ENCODE data around the gene CEACAM3.

CEACAM3 gene

GRCh38 chr19:41801792-41802211 lies 5.4 kb downstream of the CEACAM3 start:
- peaks cover 79 to 100% of the 10 kb centered on the region in 2 experiments for H3K4me1 ChIP-seq (ENCODE audit: control insufficient read depth in 1 of 2, insufficient read depth in 1 of 2, low read depth in 1 of 2, low read length in 1 of 2)
- H3K27ac ChIP-seq: peak overlapping the region; percentile 100
- peaks cover 68% of the 10 kb centered on the region for H3K36me3 ChIP-seq
- TF ChIP-seq, protein P1, sequence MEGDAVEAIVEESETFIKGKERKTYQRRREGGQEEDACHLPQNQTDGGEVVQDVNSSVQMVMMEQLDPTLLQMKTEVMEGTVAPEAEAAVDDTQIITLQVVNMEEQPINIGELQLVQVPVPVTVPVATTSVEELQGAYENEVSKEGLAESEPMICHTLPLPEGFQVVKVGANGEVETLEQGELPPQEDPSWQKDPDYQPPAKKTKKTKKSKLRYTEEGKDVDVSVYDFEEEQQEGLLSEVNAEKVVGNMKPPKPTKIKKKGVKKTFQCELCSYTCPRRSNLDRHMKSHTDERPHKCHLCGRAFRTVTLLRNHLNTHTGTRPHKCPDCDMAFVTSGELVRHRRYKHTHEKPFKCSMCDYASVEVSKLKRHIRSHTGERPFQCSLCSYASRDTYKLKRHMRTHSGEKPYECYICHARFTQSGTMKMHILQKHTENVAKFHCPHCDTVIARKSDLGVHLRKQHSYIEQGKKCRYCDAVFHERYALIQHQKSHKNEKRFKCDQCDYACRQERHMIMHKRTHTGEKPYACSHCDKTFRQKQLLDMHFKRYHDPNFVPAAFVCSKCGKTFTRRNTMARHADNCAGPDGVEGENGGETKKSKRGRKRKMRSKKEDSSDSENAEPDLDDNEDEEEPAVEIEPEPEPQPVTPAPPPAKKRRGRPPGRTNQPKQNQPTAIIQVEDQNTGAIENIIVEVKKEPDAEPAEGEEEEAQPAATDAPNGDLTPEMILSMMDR (IDR thresholded peaks at IDR 0.05): peak; percentile 24
- H3K9me3 ChIP-seq: no peaks in the 10 kb centered on the region
- no peaks in the 10 kb centered on the region for H3K27me3 ChIP-seq
- peak overlapping the region; percentile 81 to 83 for H3K4me3 ChIP-seq (ENCODE audit: low read depth in 1 of 2, low read length in 1 of 2)

DNA sequence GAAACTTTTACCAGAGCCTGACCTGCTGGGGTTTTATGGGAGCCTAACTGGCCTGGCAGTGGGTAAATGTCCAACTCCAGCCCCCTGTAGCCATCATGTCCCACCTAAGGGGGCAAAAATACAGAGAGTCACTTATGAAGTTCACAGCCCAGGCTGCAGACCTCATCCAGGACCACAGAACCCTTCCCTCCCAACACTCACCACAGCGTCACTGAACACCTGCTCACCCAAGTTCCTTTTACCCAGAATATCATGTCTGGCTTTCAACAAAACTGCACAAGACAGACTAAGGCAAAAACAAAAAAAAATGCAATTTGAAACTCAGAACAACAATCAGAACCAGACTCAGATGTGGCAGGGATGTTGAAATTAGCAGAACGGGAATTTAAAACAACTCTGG lies 6.4 kb downstream of the CEACAM3 start:
- Histone ChIP-seq H3K36me3 (peaks cover 72% of the 10 kb centered on the region), H3K4me3 (ENCODE audit: low read depth in 1 of 2, low read length in 1 of 2) (peak overlapping the region; percentile 81 to 83), H3K9me3 (no peaks in the 10 kb centered on the region), H3K27me3 (no peaks in the 10 kb centered on the region), H3K4me1 (ENCODE audit: control insufficient read depth in 1 of 2, insufficient read depth in 1 of 2, low read depth in 1 of 2, low read length in 1 of 2) (peaks cover 85 to 100% of the 10 kb centered on the region in 2 experiments), H3K27ac (peak overlapping the region; percentile 100)
- TF ChIP-seq, protein P1 (IDR thresholded peaks at IDR 0.05): no peak

DNA sequence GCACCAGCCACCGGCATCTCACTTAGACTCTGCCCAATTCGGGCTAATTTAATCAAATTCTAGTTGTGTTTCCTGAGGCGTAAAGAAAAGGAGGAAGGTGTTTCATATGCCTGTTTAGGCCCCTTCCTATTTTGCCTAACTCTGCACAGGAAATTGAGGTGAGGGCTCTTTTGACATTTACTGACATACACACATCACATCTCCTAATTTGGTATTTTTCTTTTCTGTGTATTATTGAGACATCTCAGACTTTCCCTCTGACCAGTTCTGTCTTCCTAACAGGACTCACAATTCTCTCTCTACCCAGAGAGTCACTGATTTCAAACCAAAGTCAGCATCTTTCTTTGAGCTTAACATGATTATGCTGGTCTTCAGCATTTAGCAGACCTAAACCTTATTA lies 7.9 kb downstream of the CEACAM3 start:
- Histone ChIP-seq H3K36me3 (peaks cover 71% of the 10 kb centered on the region), H3K4me1 (ENCODE audit: control insufficient read depth in 1 of 2, insufficient read depth in 1 of 2, low read depth in 1 of 2, low read length in 1 of 2) (peaks cover 100% of the 10 kb centered on the region in 2 experiments), H3K9me3 (no peaks in the 10 kb centered on the region), H3K27me3 (no peaks in the 10 kb centered on the region), H3K27ac (peak overlapping the region; percentile 100), H3K4me3 (ENCODE audit: low read depth in 1 of 2, low read length in 1 of 2) (peak overlapping the region; percentile 81 to 83)
- TF ChIP-seq, protein P1 (IDR thresholded peaks at IDR 0.05): no peak

DNA sequence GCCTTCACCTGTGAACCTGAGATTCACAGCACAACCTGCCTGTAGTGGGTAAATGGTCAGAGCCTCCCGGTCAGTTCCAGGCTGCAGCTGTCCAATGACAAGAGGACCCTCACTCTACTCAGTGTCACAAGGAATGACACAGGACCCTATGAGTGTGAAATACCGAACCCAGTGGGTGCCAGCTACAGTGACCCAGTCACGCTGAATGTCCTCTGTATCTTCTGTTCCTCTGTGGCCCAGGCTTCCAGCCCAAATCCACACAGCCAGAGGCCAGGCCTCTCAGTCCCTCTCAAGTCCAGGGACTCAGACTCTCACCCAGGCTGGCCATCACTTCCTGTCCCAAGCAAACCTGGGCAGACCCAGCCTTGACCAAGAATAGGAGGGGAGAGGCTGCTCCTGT lies 10.8 kb downstream of the CEACAM3 start:
- TF ChIP-seq, protein P1 (IDR thresholded peaks at IDR 0.05): no peak
- no peaks in the 10 kb centered on the region for H3K9me3 ChIP-seq
- H3K4me1 ChIP-seq (ENCODE audit: control insufficient read depth in 1 of 2, insufficient read depth in 1 of 2, low read depth in 1 of 2, low read length in 1 of 2): peaks cover 100% of the 10 kb centered on the region in 2 experiments
- no peaks in the 10 kb centered on the region for H3K27me3 ChIP-seq
- peak overlapping the region; percentile 53 to 60 for H3K4me3 ChIP-seq (ENCODE audit: low read depth in 1 of 2, low read length in 1 of 2)
- H3K27ac ChIP-seq: peak overlapping the region; percentile 100
- H3K36me3 ChIP-seq: peaks cover 73% of the 10 kb centered on the region

- H3K36me3 ChIP-seq: peaks cover 76% of the 10 kb centered on the region
- peaks cover 98 to 99% of the 10 kb centered on the region in 2 experiments for H3K4me1 ChIP-seq (ENCODE audit: control insufficient read depth in 1 of 2, insufficient read depth in 1 of 2, low read depth in 1 of 2, low read length in 1 of 2)
- no peaks in the 10 kb centered on the region for H3K9me3 ChIP-seq
- peak overlapping the region; percentile 100 for H3K27ac ChIP-seq
- H3K4me3 ChIP-seq (ENCODE audit: low read depth in 1 of 2, low read length in 1 of 2): peak overlapping the region; percentile 53 to 60
- no peaks in the 10 kb centered on the region for H3K27me3 ChIP-seq
- TF ChIP-seq, protein P1 (IDR thresholded peaks at IDR 0.05): no peak
Measured at GRCh38 chr19:41808663-41809566, 12.5 kb downstream of the CEACAM3 start.
